IPS DF 6.9 (cell line): ENCODE measurements around the gene MNT.

ENCODE experiments used
- DNase-seq: peaks from one replicate; pipeline ENCODE4 v3.0.0-alpha.2; 2013; ENCODE audit warnings: low read depth, low spot score
- H3K27ac ChIP-seq: one replicate; pipeline ENCODE4 v1.5.1; 2013; ENCODE audit warnings: low read length, control low read depth
- H3K27me3 ChIP-seq: 2 replicates; pipeline ENCODE4 v1.6.1; 2013; ENCODE audit warnings: mild to moderate bottlenecking, low read length; ENCODE audit not compliant: control insufficient read depth, insufficient read depth
- H3K36me3 ChIP-seq: 2 replicates; pipeline ENCODE4 v1.6.1; 2013; ENCODE audit warnings: low read length; ENCODE audit not compliant: control insufficient read depth, insufficient read depth
- H3K4me1 ChIP-seq: 2 replicates; pipeline ENCODE4 v1.6.1; 2013; ENCODE audit warnings: low read length; ENCODE audit not compliant: control insufficient read depth, insufficient read depth
- H3K4me3 ChIP-seq: 2 replicates; pipeline ENCODE4 v1.5.1; 2013; ENCODE audit warnings: mild to moderate bottlenecking, low read length
- H3K9me3 ChIP-seq: 2 replicates; pipeline ENCODE4 v1.6.1; 2013; ENCODE audit warnings: low read length, inconsistent platforms; ENCODE audit not compliant: control insufficient read depth, insufficient read depth
- WGBS: extraction: QIAGEN DNeasy Blood & Tissue Kit; methylation state at CpG from one replicate; pipeline ENCODE4 v1.1.7; 2013; ENCODE audit warnings: mixed read lengths, missing lambda C conversion rate; ENCODE audit not compliant: insufficient read length, insufficient coverage; 5-methylcytosine and 5-hydroxymethylcytosine counted together

Gene MNT

GRCh38 chr17:2379489-2380225 is 21.2 kb downstream of the MNT start:
- no CpG with 5 or more reads among the region's 25 CpGs for WGBS
- no peak for DNase-seq
- no peaks in the 10 kb centered on the region for H3K4me1 ChIP-seq
- H3K27ac ChIP-seq: no peak overlapping the region
- H3K9me3 ChIP-seq: no peaks in the 10 kb centered on the region
- H3K36me3 ChIP-seq: peaks cover 8% of the 10 kb centered on the region; the same call in 1 of the 2 replicates
- no peaks in the 10 kb centered on the region for H3K27me3 ChIP-seq
- no peak overlapping the region for H3K4me3 ChIP-seq

- no peak for DNase-seq
- H3K27me3 ChIP-seq: no peaks in the 10 kb centered on the region
- no CpG with 5 or more reads among the region's 11 CpGs for WGBS
- H3K4me1 ChIP-seq: no peaks in the 10 kb centered on the region
- no peaks in the 10 kb centered on the region for H3K9me3 ChIP-seq
- H3K4me3 ChIP-seq: no peak overlapping the region
- no peak overlapping the region for H3K27ac ChIP-seq
- peaks cover 8% of the 10 kb centered on the region; the same call in 1 of the 2 replicates for H3K36me3 ChIP-seq
Observed at GRCh38 chr17:2378905-2379304, 22.0 kb downstream of the MNT start.

- H3K27me3 ChIP-seq: no peaks in the 10 kb centered on the region
- no peak overlapping the region for H3K27ac ChIP-seq
- DNase-seq: no peak
- H3K4me1 ChIP-seq: no peaks in the 10 kb centered on the region
- WGBS: no CpG with 5 or more reads among the region's 10 CpGs
- H3K4me3 ChIP-seq: no peak overlapping the region
- H3K9me3 ChIP-seq: no peaks in the 10 kb centered on the region
- H3K36me3 ChIP-seq: peaks cover 10% of the 10 kb centered on the region; the same call in 1 of the 2 replicates
Observed at GRCh38 chr17:2377659-2378058, 23.2 kb downstream of the MNT start.

GRCh38 chr17:2376107-2376506 is 24.8 kb downstream of the MNT start:
- Histone ChIP-seq H3K27me3 (no peaks in the 10 kb centered on the region), H3K27ac (no peak overlapping the region), H3K9me3 (no peaks in the 10 kb centered on the region), H3K4me3 (no peak overlapping the region), H3K4me1 (no peaks in the 10 kb centered on the region), H3K36me3 (peaks cover 10% of the 10 kb centered on the region; the same call in 1 of the 2 replicates)
- no CpG with 5 or more reads among the region's 14 CpGs for WGBS
- DNase-seq: no peak

- H3K27ac ChIP-seq: no peak overlapping the region
- no peak overlapping the region for H3K4me3 ChIP-seq
- H3K4me1 ChIP-seq: no peaks in the 10 kb centered on the region
- H3K36me3 ChIP-seq: peaks cover 10% of the 10 kb centered on the region; the same call in 1 of the 2 replicates
- no peak for DNase-seq
- no peaks in the 10 kb centered on the region for H3K27me3 ChIP-seq
- H3K9me3 ChIP-seq: no peaks in the 10 kb centered on the region
- no CpG with 5 or more reads among the region's 19 CpGs for WGBS
Observed at GRCh38 chr17:2375406-2375805, 25.5 kb downstream of the MNT start.

- Histone ChIP-seq H3K36me3 (peaks cover 10% of the 10 kb centered on the region; the same call in 1 of the 2 replicates), H3K9me3 (no peaks in the 10 kb centered on the region), H3K4me3 (no peak overlapping the region), H3K4me1 (no peaks in the 10 kb centered on the region; the same call in 1 of the 2 replicates), H3K27ac (no peak overlapping the region), H3K27me3 (no peaks in the 10 kb centered on the region)
- no CpG with 5 or more reads among the region's 11 CpGs for whole genome bisulfite sequencing
- DNase-seq: no peak
Observed at GRCh38 chr17:2374549-2375285, 26.1 kb downstream of the MNT start.

GRCh38 chr17:2373179-2373578 is 27.7 kb downstream of the MNT start:
- H3K36me3 ChIP-seq: peaks cover 10% of the 10 kb centered on the region; the same call in 1 of the 2 replicates
- H3K9me3 ChIP-seq: no peaks in the 10 kb centered on the region
- no CpG with 5 or more reads among the region's 18 CpGs for WGBS

GRCh38 chr17:2372681-2373080 is 28.2 kb downstream of the MNT start:
- no CpG with 5 or more reads among the region's 16 CpGs for WGBS
- Histone ChIP-seq H3K9me3 (no peaks in the 10 kb centered on the region), H3K36me3 (peaks cover 10% of the 10 kb centered on the region; the same call in 1 of the 2 replicates), H3K27ac (no peak overlapping the region), H3K27me3 (no peaks in the 10 kb centered on the region), H3K4me3 (no peak overlapping the region), H3K4me1 (no peaks in the 10 kb centered on the region; the same call in 1 of the 2 replicates)
- no peak for DNase-seq

More at GRCh38 chr17:2373179-2373578, 27.7 kb downstream of the MNT start:
- H3K4me1 ChIP-seq: no peaks in the 10 kb centered on the region; the same call in 1 of the 2 replicates
- DNase-seq: no peak
- no peak overlapping the region for H3K4me3 ChIP-seq
- no peak overlapping the region for H3K27ac ChIP-seq
- H3K27me3 ChIP-seq: no peaks in the 10 kb centered on the region

GRCh38 chr17:2372180-2372579 is 28.7 kb downstream of the MNT start:
- no CpG with 5 or more reads among the region's 26 CpGs for WGBS
- DNase-seq: no peak
- no peaks in the 10 kb centered on the region; the same call in 1 of the 2 replicates for H3K4me1 ChIP-seq
- no peaks in the 10 kb centered on the region for H3K27me3 ChIP-seq
- no peaks in the 10 kb centered on the region for H3K9me3 ChIP-seq
- H3K27ac ChIP-seq: no peak overlapping the region
- peaks cover 10% of the 10 kb centered on the region; the same call in 1 of the 2 replicates for H3K36me3 ChIP-seq
- H3K4me3 ChIP-seq: no peak overlapping the region

GRCh38 chr17:2371183-2372130 is 29.4 kb downstream of the MNT start:
- DNase-seq: no peak
- no peaks in the 10 kb centered on the region for H3K9me3 ChIP-seq
- no peak overlapping the region for H3K27ac ChIP-seq
- no peak overlapping the region for H3K4me3 ChIP-seq
- no CpG with 5 or more reads among the region's 30 CpGs for WGBS
- no peaks in the 10 kb centered on the region; the same call in 1 of the 2 replicates for H3K4me1 ChIP-seq
- no peaks in the 10 kb centered on the region for H3K27me3 ChIP-seq
- peaks cover 5% of the 10 kb centered on the region; the same call in 1 of the 2 replicates for H3K36me3 ChIP-seq
